OCI-LY1 (cell line): ENCODE results near the gene CARD14.

ENCODE experiments used
- H2AFZ ChIP-seq: fragments of 200-600 bp; sonication (generic), shearing (Covaris generic); 2 replicates; pipeline ENCODE4 v1.6.0; 2014; ENCODE audit warnings: antibody characterized with exemption, mild to moderate bottlenecking, low read length
- H3F3A ChIP-seq: fragments of 200-600 bp; sonication (generic), shearing (Covaris generic); 2 replicates; pipeline ENCODE4 v1.6.0; 2014; ENCODE audit warnings: mild to moderate bottlenecking, antibody characterized with exemption, low read length, moderate library complexity; ENCODE audit not compliant: insufficient read depth
- H3K27ac ChIP-seq: fragments of 200-600 bp; sonication (generic); 2 replicates; pipeline ENCODE4 v1.5.1; 2014; ENCODE audit warnings: low read length, mixed run types, mild to moderate bottlenecking, low read depth; ENCODE audit not compliant: poor library complexity, severe bottlenecking
- H3K27me3 ChIP-seq: fragments of 200-600 bp; sonication (generic); 2 replicates; pipeline ENCODE4 v1.6.0; 2014; ENCODE audit warnings: antibody characterized with exemption, mild to moderate bottlenecking, low read length, moderate library complexity; ENCODE audit not compliant: insufficient read depth
- H3K36me3 ChIP-seq: fragments of 200-600 bp; sonication (generic); 2 replicates; pipeline ENCODE4 v1.6.1; 2014; ENCODE audit warnings: mild to moderate bottlenecking, antibody characterized with exemption, low read length, moderate library complexity, mixed read lengths; ENCODE audit not compliant: insufficient read depth
- H3K4me1 ChIP-seq: fragments of 200-600 bp; sonication (generic); 2 replicates; pipeline ENCODE4 v1.5.1; 2014; ENCODE audit warnings: mild to moderate bottlenecking, low read length, moderate library complexity; ENCODE audit not compliant: insufficient read depth, severe bottlenecking
- H3K4me2 ChIP-seq: fragments of 200-600 bp; sonication (generic), shearing (Covaris generic); 2 replicates; pipeline ENCODE4 v1.6.1; 2014; ENCODE audit warnings: low read length
- H3K4me3 ChIP-seq: fragments of 200-600 bp; sonication (generic); 2 replicates; pipeline ENCODE4 v1.5.1; 2014; ENCODE audit warnings: low read length, low read depth, mild to moderate bottlenecking, mixed read lengths; ENCODE audit not compliant: poor library complexity, severe bottlenecking
- H3K79me2 ChIP-seq: fragments of 200-600 bp; shearing (Covaris generic); 2 replicates; pipeline ENCODE4 v1.6.1; 2016; ENCODE audit warnings: mixed run types, low read length, mixed read lengths; ENCODE audit not compliant: insufficient read depth
- H3K9ac ChIP-seq: fragments of 200-600 bp; sonication (generic), shearing (Covaris generic); 2 replicates; pipeline ENCODE4 v1.6.1; 2014; ENCODE audit warnings: mild to moderate bottlenecking, low read length, mixed read lengths
- H3K9me2 ChIP-seq: fragments of 200-600 bp; sonication (generic), shearing (Covaris generic); 2 replicates; pipeline ENCODE4 v1.6.1; 2014; ENCODE audit warnings: low read depth, mild to moderate bottlenecking, low read length, mixed read lengths
- H3K9me3 ChIP-seq: fragments of 200-600 bp; shearing (Covaris generic); 2 replicates; pipeline ENCODE4 v1.6.1; 2014; ENCODE audit warnings: low read length, mixed read lengths
- H4K20me1 ChIP-seq: fragments of 200-600 bp; sonication (generic), shearing (Covaris generic); 2 replicates; pipeline ENCODE4 v1.6.0; 2016; ENCODE audit warnings: mild to moderate bottlenecking, low read length; ENCODE audit not compliant: insufficient read depth
- CTCF ChIP-seq: fragments of 200-600 bp; sonication (generic), shearing (Covaris generic); IDR thresholded peaks from 2 replicates; pipeline ENCODE4 v1.5.1; 2017; ENCODE audit warnings: mild to moderate bottlenecking, antibody characterized with exemption, low read length, moderate library complexity, mixed read lengths
- EZH2 ChIP-seq: fragments of 200-600 bp; sonication (generic), shearing (Covaris generic); IDR thresholded peaks from 2 replicates; pipeline ENCODE4 v1.8.0; 2017; ENCODE audit warnings: borderline replicate concordance, mixed run types, mild to moderate bottlenecking, antibody characterized with exemption, low read length, moderate library complexity, mixed read lengths

CARD14 gene

DNA sequence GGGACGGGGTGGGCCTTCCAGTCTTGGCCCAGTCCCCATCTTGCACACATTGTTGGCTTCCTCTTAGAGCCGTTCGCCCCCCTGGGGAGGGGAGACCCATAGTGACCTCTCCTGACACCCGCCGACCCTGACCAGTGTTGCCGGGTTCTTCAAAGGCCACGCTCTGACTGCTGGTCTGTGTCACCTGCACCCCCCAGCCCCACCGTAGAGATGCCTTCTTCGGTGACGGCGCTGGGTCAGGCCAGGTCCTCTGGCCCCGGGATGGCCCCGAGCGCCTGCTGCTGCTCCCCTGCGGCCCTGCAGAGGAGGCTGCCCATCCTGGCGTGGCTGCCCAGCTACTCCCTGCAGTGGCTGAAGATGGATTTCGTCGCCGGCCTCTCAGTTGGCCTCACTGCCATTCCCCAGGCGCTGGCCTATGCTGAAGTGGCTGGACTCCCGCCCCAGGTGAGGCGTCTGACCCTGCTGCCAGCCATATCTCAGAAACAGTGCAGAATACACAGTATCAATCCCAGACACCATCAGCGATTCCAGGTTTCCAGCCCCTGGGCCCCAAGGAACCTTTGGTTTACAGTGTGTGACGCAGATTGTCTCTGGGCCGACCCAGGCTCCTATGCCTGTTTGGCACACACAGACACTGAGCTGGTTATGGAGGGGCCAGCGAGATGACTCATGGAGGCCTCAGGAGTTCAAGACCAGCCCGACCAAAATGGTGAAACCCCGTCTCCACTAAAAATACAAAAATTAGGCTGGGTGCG is 51.7 kb downstream of the CARD14 start:
- no peaks in the 10 kb centered on the region for H3K36me3 ChIP-seq
- H2AFZ ChIP-seq = no peak overlapping the region
- no peaks in the 10 kb centered on the region for H3K79me2 ChIP-seq
- no peak for TF ChIP-seq EZH2
- no peak for TF ChIP-seq CTCF
- no peaks in the 10 kb centered on the region for H4K20me1 ChIP-seq
- H3K9me3 ChIP-seq = no peaks in the 10 kb centered on the region
- H3K4me2 ChIP-seq = no peak overlapping the region
- H3K27ac ChIP-seq = no peak overlapping the region
- H3F3A ChIP-seq = no peaks in the 10 kb centered on the region; the same call in 1 of the 2 replicates
- H3K4me1 ChIP-seq = peaks cover 16% of the 10 kb centered on the region
- no peak overlapping the region for H3K4me3 ChIP-seq
- no peak overlapping the region for H3K9ac ChIP-seq
- H3K9me2 ChIP-seq = no peaks in the 10 kb centered on the region
- peaks cover 27% of the 10 kb centered on the region; the same call in 1 of the 2 replicates for H3K27me3 ChIP-seq

DNA sequence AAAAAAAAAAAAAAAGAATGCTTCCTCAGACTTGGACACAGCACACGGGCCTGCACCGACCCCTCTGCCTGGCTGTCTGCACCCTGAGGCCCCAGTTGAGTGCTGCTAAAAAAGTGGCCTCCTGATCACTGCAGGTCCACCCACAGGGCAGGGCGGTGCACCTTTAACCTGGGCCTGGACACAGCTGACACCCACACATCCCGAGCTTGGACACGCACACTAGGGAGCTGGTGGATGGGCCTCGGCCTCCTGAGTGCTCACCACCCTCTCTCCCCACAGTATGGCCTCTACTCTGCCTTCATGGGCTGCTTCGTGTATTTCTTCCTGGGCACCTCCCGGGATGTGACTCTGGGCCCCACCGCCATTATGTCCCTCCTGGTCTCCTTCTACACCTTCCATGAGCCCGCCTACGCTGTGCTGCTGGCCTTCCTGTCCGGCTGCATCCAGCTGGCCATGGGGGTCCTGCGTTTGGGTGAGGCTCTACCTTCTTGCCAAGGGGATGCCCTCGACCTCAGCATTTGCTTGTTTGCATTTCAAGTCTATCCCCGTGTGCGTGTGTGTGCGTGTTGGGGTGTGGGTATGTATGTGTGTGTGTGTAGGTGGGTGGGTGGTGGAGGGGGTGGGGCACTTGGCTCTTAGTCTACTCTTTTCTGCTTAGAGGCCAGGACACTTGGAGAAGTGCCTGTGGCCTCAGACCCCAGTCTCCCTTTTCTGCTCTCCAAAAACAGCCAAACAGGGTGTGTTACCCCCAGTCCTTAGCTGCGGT is 52.7 kb downstream of the CARD14 start:
- no peak for TF ChIP-seq EZH2
- TF ChIP-seq CTCF = no peak
- Histone ChIP-seq H3K4me3 (no peak overlapping the region), H3K27ac (no peak overlapping the region), H2AFZ (no peak overlapping the region), H3K9me3 (no peaks in the 10 kb centered on the region), H3K4me2 (no peak overlapping the region), H3K4me1 (peaks cover 16% of the 10 kb centered on the region), H3F3A (no peaks in the 10 kb centered on the region; the same call in 1 of the 2 replicates), H3K36me3 (no peaks in the 10 kb centered on the region), H3K27me3 (peaks cover 23% of the 10 kb centered on the region), H3K9ac (no peak overlapping the region), H3K79me2 (no peaks in the 10 kb centered on the region), H4K20me1 (no peaks in the 10 kb centered on the region), H3K9me2 (no peaks in the 10 kb centered on the region)

DNA sequence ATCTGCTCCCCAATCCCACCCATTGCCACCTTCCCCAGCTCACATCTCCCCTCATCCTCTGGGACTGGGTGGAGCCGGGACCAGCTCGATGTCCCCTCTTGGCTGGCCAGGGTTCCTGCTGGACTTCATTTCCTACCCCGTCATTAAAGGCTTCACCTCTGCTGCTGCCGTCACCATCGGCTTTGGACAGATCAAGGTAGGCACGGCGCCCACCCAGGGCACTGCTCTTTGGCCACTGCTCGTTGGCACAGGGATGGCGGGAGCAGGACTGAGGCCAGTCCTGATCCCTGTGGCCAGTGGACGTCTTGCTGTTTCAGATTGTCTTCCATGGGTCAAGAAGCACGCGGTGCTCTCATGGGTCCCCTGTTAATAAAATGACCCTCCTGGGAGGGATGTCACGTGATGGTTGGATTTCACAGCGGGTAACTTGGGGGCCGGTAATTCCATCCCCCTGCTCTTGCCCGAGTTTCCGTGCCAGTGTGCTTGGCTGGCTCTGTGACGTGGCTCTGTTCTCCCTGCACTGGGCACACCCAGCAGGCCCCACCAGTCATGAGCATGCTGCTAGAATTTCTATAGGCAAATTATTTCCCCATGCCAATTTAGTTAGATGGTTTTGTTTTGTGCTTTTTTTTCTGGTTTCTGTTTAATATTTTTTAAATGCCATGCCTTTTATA is 53.4 kb downstream of the CARD14 start:
- Histone ChIP-seq H2AFZ (no peak overlapping the region), H3K79me2 (no peaks in the 10 kb centered on the region), H3K36me3 (no peaks in the 10 kb centered on the region), H3K9ac (no peak overlapping the region), H3K9me2 (no peaks in the 10 kb centered on the region), H3K4me3 (no peak overlapping the region), H4K20me1 (no peaks in the 10 kb centered on the region), H3K4me1 (peaks cover 16% of the 10 kb centered on the region), H3K4me2 (no peak overlapping the region), H3K27me3 (peaks cover 18% of the 10 kb centered on the region), H3K9me3 (no peaks in the 10 kb centered on the region), H3F3A (no peaks in the 10 kb centered on the region; the same call in 1 of the 2 replicates), H3K27ac (no peak overlapping the region)
- TF ChIP-seq CTCF (no peak), EZH2 (no peak)
